Thymus (tissue), 11 donors: ENCODE measurements around the gene XPOT. TPM values are rescaled to one million over a fixed set of nuclear protein-coding genes. Genes with fewer than 3 reads are reported as not detected.
A peak's percentile ranks its signal among the peaks of the same experiment; 100 is the strongest.

Source experiments
- DNase-seq, 9 donors: peaks; one replicate each; pipeline ENCODE4 v3.0.0-alpha.2; 2013; ENCODE audit warnings: low spot score in 9 of 9, low read depth in 6 of 9, missing footprints in 1 of 9
- H3K27ac ChIP-seq, 2 donors: one replicate each; pipeline ENCODE4 v1.5.1; 2013; ENCODE audit warnings: control low read depth in 1 of 2, low read depth in 1 of 2, low read length in 1 of 2, mild to moderate bottlenecking in 1 of 2, moderate library complexity in 1 of 2
- H3K27me3 ChIP-seq, 2 donors: one replicate each; pipeline ENCODE4 v1.5.1; 2013; ENCODE audit warnings: low read length in 1 of 2; ENCODE audit not compliant: control insufficient read depth in 2 of 2, insufficient read depth in 1 of 2
- H3K36me3 ChIP-seq, 2 donors: one replicate each; pipeline ENCODE4 v1.5.1; 2013; ENCODE audit warnings: low read length in 1 of 2, mild to moderate bottlenecking in 1 of 2, moderate library complexity in 1 of 2; ENCODE audit not compliant: control insufficient read depth in 2 of 2, insufficient read depth in 2 of 2
- H3K4me1 ChIP-seq, 2 donors: one replicate each; pipeline ENCODE4 v1.5.1; 2013; ENCODE audit warnings: low read length in 2 of 2; ENCODE audit not compliant: control insufficient read depth in 2 of 2, insufficient read depth in 2 of 2
- H3K4me3 ChIP-seq, 2 donors: one replicate each; pipeline ENCODE4 v1.5.1; 2013; ENCODE audit warnings: low read length in 2 of 2, control low read depth in 1 of 2, mild to moderate bottlenecking in 1 of 2
- H3K9me3 ChIP-seq, 2 donors: one replicate each; pipeline ENCODE4 v1.5.1; 2013; ENCODE audit warnings: low read length in 1 of 2, mild to moderate bottlenecking in 1 of 2; ENCODE audit not compliant: control insufficient read depth in 2 of 2, insufficient read depth in 1 of 2
- WGBS: extraction: QIAGEN DNeasy Blood & Tissue Kit; methylation state at CpG from one replicate; pipeline ENCODE4 v1.1.7; 2013; 5-methylcytosine and 5-hydroxymethylcytosine counted together
- polyA plus RNA-seq: library from polyadenylated mRNA; stranded (reverse); fragments of 200-250 nt; gene quantifications from one replicate; pipeline ENCODE4 v1.2.3, GENCODE V29; 2013
- total RNA-seq: library from RNA; stranded (reverse); fragments of 120-200 nt; gene quantifications from one replicate; pipeline ENCODE4 v1.2.4, GENCODE V29; 2013
- donor health status: healthy.

The XPOT gene
- total and polyA plus RNA-seq, 2 donors = 24.6 to 42.8 TPM

DNA sequence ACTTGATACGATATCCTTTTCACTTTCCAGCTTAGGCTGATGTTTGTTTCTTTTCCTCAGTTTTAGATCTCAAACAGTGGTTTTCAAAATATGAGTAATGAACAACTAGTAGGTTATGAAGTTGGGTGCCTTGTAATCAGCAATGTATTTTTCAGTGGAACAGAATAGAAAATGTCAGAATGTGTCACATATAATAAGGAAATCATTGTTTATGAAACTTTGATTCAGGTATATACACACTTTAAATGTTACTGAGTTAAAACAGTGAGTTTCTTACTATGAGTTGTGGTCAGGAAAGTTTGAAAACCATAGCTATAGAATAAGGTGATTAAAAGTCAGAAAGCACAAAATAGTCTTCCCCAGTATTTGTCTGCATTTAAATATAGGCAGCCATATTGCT lies 87.5 kb downstream of the XPOT start:
- Histone ChIP-seq H3K4me3 (no peak overlapping the region), H3K36me3 (no peaks in the 10 kb centered on the region), H3K27me3 (no peaks in the 10 kb centered on the region), H3K9me3 (no peaks in the 10 kb centered on the region), H3K4me1 (no peaks in the 10 kb centered on the region), H3K27ac (no peak overlapping the region)
- no peak for DNase-seq
- 97% methylated on average over 1 of the region's 1 CpG for WGBS

DNA sequence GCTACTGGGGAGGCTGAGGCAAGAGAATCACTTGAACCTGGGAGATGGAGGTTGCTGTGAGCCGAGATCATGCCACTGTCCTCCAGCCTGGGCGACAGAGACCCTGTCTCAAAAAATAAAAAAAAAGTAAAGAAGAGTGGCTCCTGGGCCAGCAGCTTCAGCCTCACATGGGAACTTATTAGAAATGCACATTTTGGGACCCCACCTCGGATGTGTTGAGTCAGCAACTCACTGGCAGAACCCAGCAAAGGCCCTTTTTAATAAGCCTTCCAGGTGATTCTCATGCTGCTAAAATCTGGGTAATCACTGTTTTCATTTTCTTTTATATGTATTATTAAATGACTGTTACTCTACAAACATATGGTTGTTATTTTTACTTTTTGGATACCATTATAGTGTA lies 89.3 kb downstream of the XPOT start:
- Histone ChIP-seq H3K27me3 (no peaks in the 10 kb centered on the region), H3K27ac (no peak overlapping the region), H3K36me3 (no peaks in the 10 kb centered on the region), H3K4me3 (no peak overlapping the region), H3K9me3 (no peaks in the 10 kb centered on the region), H3K4me1 (no peaks in the 10 kb centered on the region)
- 98% methylated on average over 3 of the region's 3 CpGs for whole genome bisulfite sequencing
- DNase-seq = no peak

DNA sequence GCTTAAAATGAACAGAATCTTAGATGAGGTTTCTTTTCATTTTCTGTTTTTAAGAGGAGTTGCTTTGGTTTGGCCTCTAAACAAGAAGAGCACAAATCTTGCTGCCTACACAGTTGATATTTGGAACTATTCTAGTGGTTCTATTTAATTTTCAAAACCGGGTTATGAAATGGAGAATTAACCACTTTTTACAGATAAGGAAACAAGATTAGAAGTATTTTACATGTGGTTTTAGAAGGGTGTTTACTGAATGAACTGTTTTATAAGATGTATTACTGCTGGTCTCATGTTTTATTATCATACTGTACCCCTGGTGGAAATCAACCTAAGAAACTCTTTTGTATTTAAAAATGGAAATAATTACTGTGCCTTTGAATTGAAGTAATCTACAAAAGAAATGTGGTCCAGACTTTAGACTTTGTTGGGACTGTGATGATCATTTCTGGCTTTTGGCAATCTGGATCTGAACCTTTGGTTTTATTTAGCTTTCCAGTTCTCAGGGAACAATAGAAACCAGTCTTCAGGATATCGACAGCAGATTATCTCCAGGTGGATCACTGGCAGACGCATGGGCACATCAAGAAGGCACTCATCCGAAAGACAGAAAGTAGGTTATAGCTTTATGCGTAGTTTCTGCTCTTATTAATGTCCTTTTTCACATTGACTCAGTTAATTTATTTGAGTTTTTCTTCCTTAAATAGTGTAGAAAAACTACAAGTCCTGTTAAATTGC lies 91.0 kb downstream of the XPOT start:
- no peaks in the 10 kb centered on the region for H3K9me3 ChIP-seq
- no peaks in the 10 kb centered on the region for H3K4me1 ChIP-seq
- DNase-seq = peak in 1 of 9 donors; percentile 2
- H3K27me3 ChIP-seq = no peaks in the 10 kb centered on the region
- no peaks in the 10 kb centered on the region for H3K36me3 ChIP-seq
- 74% methylated on average over 5 of the region's 5 CpGs for WGBS
- H3K27ac ChIP-seq = no peak overlapping the region
- no peak overlapping the region for H3K4me3 ChIP-seq

- H3K4me3 ChIP-seq = no peak overlapping the region
- 99% methylated on average over 2 of the region's 2 CpGs for WGBS
- no peaks in the 10 kb centered on the region for H3K27me3 ChIP-seq
- no peaks in the 10 kb centered on the region for H3K36me3 ChIP-seq
- no peaks in the 10 kb centered on the region for H3K9me3 ChIP-seq
- H3K4me1 ChIP-seq = no peaks in the 10 kb centered on the region
- DNase-seq = no peak
- H3K27ac ChIP-seq = no peak overlapping the region
Measured at GRCh38 chr12:64496839-64497400, 92.7 kb downstream of the XPOT start.

- no peak for DNase-seq
- Histone ChIP-seq H3K4me3 (no peak overlapping the region), H3K27ac (no peak overlapping the region), H3K36me3 (no peaks in the 10 kb centered on the region), H3K27me3 (no peaks in the 10 kb centered on the region), H3K9me3 (no peaks in the 10 kb centered on the region), H3K4me1 (no peaks in the 10 kb centered on the region)
- WGBS = 96% methylated on average over 1 of the region's 1 CpG
Measured at GRCh38 chr12:64497484-64497883, 93.3 kb downstream of the XPOT start.

- Histone ChIP-seq H3K27ac (no peak overlapping the region), H3K9me3 (no peaks in the 10 kb centered on the region), H3K4me3 (no peak overlapping the region), H3K27me3 (no peaks in the 10 kb centered on the region), H3K36me3 (no peaks in the 10 kb centered on the region), H3K4me1 (no peaks in the 10 kb centered on the region)
- no peak for DNase-seq
- 96% methylated on average over 1 of the region's 1 CpG for WGBS
Measured at GRCh38 chr12:64497903-64498302, 93.7 kb downstream of the XPOT start.

GRCh38 chr12:64500394-64500793 lies 96.2 kb downstream of the XPOT start:
- Histone ChIP-seq H3K27me3 (no peaks in the 10 kb centered on the region), H3K9me3 (no peaks in the 10 kb centered on the region), H3K27ac (no peak overlapping the region), H3K4me3 (no peak overlapping the region), H3K4me1 (no peaks in the 10 kb centered on the region), H3K36me3 (no peaks in the 10 kb centered on the region)
- WGBS = 96% methylated on average over 3 of the region's 3 CpGs
- DNase-seq = no peak

Other genes starting within 250 kb of the XPOT start
- gene KICS2, start 182.1 kb upstream of the XPOT start, total RNA-seq = 4.4 TPM
- 9.9 TPM for gene KICS2, start 182.1 kb upstream of the XPOT start, polyA plus RNA-seq
- 3.7 TPM for gene C12orf56, start 13.6 kb upstream of the XPOT start, total RNA-seq
- gene C12orf56, start 13.6 kb upstream of the XPOT start, polyA plus RNA-seq = 7.1 TPM
- 10.6 TPM for gene TBK1, start 47.7 kb downstream of the XPOT start, total RNA-seq
- gene TBK1, start 47.7 kb downstream of the XPOT start, polyA plus RNA-seq = 18.8 TPM
- gene RASSF3, start 206.1 kb downstream of the XPOT start, total RNA-seq = 9.4 TPM
- 22.8 TPM for gene RASSF3, start 206.1 kb downstream of the XPOT start, polyA plus RNA-seq